K562 (cell line): Measurements from ENCODE around the gene UTP25. TPM values are rescaled to one million over a fixed set of nuclear protein-coding genes. Genes with fewer than 3 reads are reported as not detected.

Experiments
- CHD7 ChIP-seq: fragments of 200-600 bp; sonication (generic); IDR thresholded peaks from one replicate; pipeline ENCODE4 v1.6.1; 2012; ENCODE audit warnings: mild to moderate bottlenecking, low read depth, low read length, inconsistent platforms
- CXXC5 ChIP-seq: fragments of 250-450 bp; sonication (Bioruptor Pico); IDR thresholded peaks from 2 replicates; pipeline ENCODE4 v1.8.0; 2022; ENCODE audit warnings: inconsistent platforms, mild to moderate bottlenecking, moderate library complexity
- ETV5 ChIP-seq: sonication (generic); formaldehyde crosslinking; IDR thresholded peaks from 2 replicates; pipeline ENCODE4 v1.4.0; 2020; ENCODE audit warnings: low read depth, mild to moderate bottlenecking, missing genetic modification reagents
- PRPF4 ChIP-seq: fragments of 200-400 bp; formaldehyde crosslinking; IDR thresholded peaks from one replicate; pipeline ENCODE4 v1.6.1; 2017; ENCODE audit warnings: low read length, low read depth, mild to moderate bottlenecking; ENCODE audit not compliant: insufficient read depth, poor library complexity, severe bottlenecking
- polyA plus RNA-seq, 8 experiments: library from polyadenylated mRNA; depleted of rRNA in 4 of 8; stranded (reverse) in 5 of 8; unstranded in 3 of 8; fragments of >200 nt; fragmentation: Nextera tagmentation in 2 of 8; fragmentation: Illumina TruSeq in 1 of 8; extraction: Ambion mirVana in 2 of 8; extraction: Trizol in 1 of 8; gene quantifications; 2 replicates each; pipeline versions ENCODE4 v1.2.1 to v1.2.3, GENCODE V29; 2011 to 2014; ENCODE audit warnings: inconsistent platforms in 1 of 8, missing spikeins in 1 of 8
- total RNA-seq, 7 experiments: library from RNA; depleted of rRNA in 6 of 7; stranded (reverse); fragments of >200 nt in 6 of 7; fragmentation: Illumina TruSeq in 2 of 7; extraction: Trizol in 2 of 7; gene quantifications; 2 replicates each; pipeline versions ENCODE4 v1.2.1 to v1.2.3, GENCODE V29; 2011 to 2021; ENCODE audit warnings: low replicate concordance in 1 of 7

The UTP25 gene
- total and polyA plus RNA-seq, 9 of the 15 experiments (the other 6 are each of a cell fraction or from before 2014, with no cell fraction given): 5.7 to 17.6 (median 12.0) TPM

GRCh38 chr1:209816923-209817322 is 10.8 kb upstream of the UTP25 start (continued):
- no peak for TF ChIP-seq CHD7
- no peak for TF ChIP-seq PRPF4
- no peak for TF ChIP-seq ETV5
- TF ChIP-seq CXXC5: no peak
